ENCODE data around the gene PIGX.

GRCh38 chr3:196772897-196773296 lies 60.7 kb downstream of the PIGX start:
- TF ChIP-seq CTCF (IDR thresholded peaks at IDR 0.05), result no peak
- no peak for TF ChIP-seq POLR2A (IDR thresholded peaks at IDR 0.05)
